T-helper 1 cell (primary cell): ENCODE data around the gene MYO19.
A peak's percentile ranks its signal among the peaks of the same experiment; 100 is the strongest.
"Not testable (repeated sequence)": the region's sequence is repeated elsewhere in the genome, so short reads cannot be mapped to it uniquely, and the experiment has no call there.

ENCODE experiments used
- DNase-seq, 5 donors: peaks; one replicate each; pipeline ENCODE4 v3.0.0-alpha.2; 2012 to 2020

MYO19 gene

DNA sequence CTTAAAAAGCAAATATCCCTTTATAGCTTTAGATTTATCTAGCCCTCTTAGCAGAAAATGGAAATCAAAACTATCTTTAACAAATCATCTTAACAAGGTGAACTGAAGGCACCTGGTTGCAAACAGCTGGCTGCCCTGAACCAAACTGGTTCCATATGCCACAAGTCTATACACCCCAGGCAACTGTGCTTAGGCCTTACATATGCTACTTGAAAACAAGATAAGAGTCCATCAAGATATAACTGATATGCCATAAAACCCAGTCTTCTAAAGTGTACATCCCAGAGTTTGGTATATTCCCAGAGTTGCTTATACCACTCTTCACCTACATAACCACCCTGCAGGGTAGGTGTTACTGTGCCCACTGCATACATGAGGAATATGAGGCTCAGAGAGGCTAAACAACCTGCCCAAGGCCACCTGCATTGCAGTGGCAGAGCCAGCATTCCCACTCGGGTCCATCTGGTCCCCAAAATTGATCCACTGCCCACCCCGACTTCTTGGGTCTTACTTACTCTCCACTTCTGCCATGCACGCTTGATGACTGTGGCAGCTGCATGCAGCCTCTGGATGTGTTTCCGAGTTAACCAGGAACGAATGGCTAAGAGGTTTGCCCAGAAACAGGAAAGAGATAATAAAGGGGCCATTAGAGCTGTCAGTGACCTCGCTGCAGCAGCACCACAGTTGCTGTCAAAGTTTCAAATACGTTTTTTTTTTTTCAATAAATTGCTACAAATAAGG lies 35.9 kb downstream of the MYO19 start:
- no peak for DNase-seq

DNA sequence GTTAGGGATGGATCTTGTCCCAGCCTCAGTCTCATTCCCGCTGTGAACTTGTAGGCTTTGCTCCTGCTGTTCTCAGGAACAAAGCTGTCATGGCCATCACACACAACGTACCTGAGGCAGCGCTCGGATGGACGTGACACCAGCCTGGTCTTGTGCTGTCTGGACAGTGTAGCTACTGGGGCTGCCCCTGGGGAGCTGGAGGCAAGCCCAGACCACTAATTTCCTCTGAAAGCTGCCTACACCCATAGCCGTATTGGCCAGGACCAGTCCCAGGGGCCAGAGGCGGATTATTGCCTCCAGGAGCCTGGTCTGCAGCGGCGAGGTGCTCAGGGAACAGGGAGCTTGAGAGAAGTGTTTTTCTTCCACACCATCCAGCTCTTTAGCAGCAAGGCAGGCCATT lies 36.5 kb downstream of the MYO19 start:
- DNase-seq: no peak

GRCh38 chr17:36496018-36496789 lies 38.5 kb downstream of the MYO19 start:
- DNase-seq: no peak

- no peak for DNase-seq
Observed at GRCh38 chr17:36495076-36495578, 39.5 kb downstream of the MYO19 start.

DNA sequence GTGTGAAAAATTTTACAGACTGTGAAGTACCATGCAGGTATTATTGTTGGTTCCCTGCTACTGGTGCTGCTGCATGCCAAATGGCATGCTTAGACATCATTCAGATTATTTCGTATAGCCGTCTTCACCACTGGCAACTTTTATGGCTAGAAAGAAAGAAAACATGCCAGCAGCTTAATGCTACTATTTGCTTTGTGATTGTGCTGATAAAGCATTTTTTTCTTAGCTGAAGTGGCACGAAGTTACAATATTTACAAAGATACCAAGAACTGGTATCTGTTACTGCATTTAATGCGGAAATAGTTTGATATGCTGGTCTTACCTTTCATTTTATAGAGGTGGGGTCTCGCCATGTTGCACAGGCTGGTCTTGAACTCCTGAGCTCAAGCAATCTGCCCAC lies 40.0 kb downstream of the MYO19 start:
- no peak for DNase-seq

- DNase-seq: no peak
Observed at GRCh38 chr17:36493956-36494355, 40.7 kb downstream of the MYO19 start.

DNA sequence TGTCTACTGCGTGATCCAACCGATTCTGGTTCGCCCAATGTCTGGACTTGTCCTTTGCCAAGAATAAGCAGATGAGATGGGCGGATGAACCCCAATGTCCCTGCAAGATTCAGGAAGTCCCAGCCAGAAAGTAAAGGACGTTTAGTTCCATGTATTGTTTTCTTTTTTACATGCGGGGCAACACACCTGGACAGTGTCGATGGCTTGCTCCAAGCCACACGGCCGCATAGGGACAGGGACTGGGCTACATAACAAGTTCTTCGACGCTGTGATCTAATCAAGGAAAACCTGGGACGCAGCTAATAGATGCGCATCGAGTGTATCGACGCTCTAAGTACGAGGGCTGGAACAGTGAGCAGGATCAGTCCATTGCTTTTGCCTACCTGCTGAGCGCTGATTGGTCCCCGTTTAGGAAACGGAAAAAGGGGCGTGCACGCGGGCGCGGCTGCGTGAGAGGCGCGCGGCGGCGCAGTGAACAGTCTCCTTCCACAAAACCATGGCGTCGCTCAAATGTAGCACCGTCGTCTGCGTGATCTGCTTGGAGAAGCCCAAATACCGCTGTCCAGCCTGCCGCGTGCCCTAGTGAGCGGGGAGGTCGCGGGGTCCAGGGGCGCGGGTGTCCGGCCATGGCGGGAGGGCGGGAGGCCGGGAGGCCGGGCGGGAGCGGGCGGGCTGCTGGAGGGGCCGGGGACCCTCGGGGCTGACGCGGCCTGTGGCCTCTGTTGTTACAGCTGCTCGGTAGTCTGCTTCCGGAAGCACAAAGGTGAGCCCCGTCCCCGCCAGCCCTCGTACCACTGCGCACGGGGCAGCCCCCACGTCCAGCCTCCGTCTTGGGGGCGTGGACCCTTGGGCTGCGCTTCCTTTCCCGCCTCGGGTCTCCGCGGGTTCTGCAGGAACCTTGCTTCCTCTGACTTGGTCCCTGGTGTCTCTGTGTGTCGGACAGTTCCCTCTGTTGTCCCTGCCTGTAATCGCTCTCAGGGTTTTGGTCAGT lies 48.2 kb downstream of the MYO19 start, which contains the start of gene ZNHIT3:
Gene ZNHIT3, plus strand, starts transcription at position 478 of the 991 bp plus-strand sequence. Its CDS starts 19 bp downstream, at position 497.
- DNase-seq: peak; percentile 77 to 94 (median 86)

GRCh38 chr17:36485805-36486203 lies 48.9 kb downstream of the MYO19 start:
- no peak for DNase-seq

DNA sequence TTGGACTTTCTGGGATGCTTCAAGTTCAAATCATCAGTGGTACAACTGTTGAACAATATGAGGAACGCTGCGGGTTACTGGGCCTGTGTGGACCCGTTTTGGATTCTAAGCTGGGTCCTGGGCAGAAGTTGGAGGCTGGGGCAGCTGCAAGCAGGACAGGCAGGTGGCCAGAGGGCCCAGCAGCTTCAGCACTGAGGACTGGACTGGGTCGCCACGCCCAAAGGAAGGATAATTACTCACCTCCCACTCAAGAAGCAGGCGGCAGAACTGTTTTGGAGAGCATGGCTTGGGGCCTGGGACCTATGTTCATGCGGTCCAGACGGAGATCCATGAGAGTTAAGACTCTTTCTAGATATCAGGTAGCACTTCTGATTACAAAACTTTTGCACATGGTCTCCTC lies 49.6 kb downstream of the MYO19 start:
- no peak for DNase-seq

- DNase-seq: not testable (repeated sequence)
Observed at GRCh38 chr17:36484021-36484420, 50.6 kb downstream of the MYO19 start.

DNA sequence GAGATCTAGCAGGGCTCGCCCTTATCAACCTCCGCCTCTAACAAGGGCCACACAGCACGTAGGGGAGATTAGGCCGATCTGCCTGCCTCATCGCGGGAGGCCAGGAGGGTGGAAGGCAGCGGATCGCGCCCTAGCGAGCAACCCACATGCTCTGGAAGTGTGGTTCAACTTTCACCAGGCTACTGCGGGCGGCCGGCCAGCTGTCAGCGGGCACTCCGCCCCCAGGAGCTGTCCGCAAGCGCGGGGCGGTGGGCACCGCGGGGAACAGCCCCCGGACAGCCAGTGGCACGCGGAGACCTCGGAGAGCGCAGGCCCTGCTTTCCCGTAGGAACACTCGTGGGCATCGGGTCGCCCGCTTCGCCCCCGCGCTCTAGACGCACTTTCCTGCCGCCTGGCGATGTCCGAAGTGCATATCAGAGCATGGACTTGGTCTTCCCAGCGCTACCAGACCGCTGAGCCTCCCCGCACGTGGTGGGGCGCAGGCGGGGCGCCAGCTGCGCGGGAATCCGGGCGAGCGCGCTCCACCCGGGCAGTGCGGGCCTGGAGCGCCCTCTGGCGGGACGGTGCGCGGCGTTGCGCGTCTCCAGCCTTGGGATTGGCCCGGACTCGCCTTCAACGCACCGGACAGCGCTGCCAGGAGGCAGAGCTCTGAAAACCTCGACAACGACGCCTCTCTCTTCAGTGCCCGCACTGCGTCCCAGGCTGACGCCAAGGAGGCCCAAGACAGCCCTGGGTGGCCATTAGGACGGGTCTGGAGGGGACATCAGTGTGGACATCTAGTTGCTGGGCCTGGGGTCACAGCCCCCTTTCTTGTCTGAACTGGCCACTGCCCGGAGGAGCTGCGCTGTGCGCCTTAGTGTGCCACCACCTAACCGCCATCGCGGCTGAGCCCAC lies 51.8 kb downstream of the MYO19 start:
- DNase-seq: peak; percentile 50 to 76 (median 63)

GRCh38 chr17:36481829-36482228 lies 52.8 kb downstream of the MYO19 start:
- DNase-seq: no peak

DNA sequence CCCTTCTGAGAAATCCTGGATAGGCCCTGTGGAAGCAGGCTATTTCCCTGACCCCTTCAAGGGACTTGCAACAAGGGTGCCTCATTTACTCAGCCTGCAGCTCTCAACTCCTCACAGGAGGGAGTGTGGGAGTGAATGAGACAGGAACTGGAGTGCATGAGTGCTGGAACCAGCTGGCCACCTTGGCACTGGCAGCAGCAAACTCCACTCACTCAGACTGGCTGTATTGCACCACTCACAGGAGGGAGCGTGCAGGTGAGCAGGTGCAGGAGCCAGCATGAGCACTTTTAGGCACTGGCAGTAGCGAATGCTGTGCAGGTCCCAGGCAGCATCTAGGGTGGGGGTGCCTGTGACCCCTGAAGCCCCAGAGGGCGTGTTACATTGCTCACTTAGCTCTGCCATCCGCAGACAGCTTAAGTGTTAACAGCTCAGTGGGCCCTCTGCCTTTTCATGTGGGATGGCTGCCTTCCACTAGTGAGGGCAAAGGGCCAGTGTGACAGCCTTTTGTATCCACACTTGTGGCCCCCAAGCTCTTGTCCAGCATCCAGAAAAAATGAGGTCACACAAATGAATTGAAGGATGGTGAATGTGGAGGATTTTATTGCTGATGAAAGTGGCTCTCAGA lies 59.2 kb downstream of the MYO19 start:
- DNase-seq: no peak

DNA sequence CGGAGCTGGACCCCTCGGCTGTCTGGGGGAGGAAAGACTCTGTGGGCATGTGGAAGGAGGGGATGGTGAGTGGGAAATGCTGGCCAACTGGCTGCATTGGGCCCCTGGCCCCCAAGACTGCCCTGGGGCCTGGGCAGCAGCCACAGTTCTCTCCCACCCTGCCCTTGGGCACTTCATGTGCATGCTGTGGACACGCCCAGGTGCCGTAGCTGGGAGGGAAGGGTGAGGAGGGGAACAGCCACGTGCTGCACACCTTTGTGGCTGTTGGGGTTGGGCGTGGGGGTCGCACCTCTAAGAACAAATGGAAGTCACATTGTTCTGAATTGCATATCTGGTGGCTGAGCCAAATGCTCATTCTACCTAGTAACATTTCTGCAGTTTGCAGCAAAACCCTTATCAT lies 60.1 kb downstream of the MYO19 start:
- no peak for DNase-seq

GRCh38 chr17:36470499-36470898 lies 64.2 kb downstream of the MYO19 start:
- DNase-seq: no peak

DNA sequence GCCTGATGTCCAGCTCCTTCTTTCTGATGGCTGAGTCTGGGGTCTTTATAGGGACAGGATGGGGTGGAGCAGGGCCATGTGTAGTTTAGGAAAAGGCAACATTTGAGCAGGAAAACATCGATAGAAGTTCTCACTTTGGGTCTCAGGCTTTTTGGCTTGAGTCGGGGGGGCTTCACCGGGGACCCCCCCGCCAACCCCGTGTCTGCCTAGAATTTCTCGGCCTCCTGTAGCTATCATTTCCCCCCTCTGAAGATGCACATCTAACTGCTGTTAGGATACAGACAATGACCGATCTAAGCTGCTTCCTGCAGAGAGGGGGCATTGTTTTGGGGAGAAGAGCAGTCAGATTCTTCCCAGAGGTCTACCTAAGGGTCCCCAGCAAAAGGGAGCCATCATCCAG lies 64.9 kb downstream of the MYO19 start:
- no peak for DNase-seq

DNA sequence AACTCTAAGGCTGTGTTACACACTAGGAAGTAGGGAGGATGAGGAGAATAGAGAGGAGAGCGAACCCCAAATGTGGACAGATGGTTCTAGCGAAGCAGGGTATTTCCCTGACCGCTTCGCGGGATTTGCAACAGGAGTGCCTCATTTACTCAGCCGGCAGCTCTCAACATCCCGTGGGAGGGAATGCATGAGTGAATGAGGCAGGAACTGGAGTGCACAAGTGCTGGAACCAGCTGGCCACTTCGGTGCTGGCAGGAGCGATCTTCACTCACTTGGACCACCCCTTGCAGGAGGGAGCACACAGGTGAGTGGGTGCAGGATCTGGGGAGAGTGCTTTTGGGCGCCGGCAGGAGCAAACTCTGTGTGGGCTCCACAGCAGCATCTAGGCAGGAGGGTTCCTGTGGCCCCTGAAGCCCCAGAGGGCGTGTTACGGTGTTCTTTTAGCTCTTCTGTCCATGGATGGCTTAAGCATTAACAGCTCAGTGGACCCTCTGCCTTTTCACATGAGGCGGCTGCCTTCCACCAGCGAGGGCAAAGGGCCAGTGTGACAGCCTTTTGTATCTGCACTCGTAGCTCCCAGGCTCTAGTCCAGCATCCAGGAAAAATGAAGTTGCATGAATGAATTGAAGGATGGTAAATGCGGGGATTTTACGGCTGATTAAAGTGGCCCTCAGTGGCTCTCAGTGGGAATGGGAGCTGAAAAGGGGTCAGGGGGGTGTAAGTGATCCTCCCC lies 65.6 kb downstream of the MYO19 start:
- no peak for DNase-seq

DNA sequence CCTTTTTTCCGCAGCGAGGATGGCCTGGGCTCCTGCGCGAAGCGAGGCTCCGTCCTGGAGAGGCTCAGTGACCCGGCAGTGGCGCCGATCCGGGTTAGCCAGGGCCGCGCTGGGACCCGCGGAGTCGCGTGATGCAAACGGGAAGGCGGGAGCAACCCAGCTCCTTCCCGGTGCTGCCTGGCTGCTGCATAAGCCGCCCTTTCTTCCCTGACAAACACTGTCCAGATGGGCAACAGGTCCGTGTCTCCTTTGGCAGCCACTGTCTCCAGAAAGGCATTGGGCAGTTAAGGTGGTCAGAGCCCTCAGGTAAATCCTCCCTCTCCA lies 69.9 kb downstream of the MYO19 start:
- no peak for DNase-seq

DNA sequence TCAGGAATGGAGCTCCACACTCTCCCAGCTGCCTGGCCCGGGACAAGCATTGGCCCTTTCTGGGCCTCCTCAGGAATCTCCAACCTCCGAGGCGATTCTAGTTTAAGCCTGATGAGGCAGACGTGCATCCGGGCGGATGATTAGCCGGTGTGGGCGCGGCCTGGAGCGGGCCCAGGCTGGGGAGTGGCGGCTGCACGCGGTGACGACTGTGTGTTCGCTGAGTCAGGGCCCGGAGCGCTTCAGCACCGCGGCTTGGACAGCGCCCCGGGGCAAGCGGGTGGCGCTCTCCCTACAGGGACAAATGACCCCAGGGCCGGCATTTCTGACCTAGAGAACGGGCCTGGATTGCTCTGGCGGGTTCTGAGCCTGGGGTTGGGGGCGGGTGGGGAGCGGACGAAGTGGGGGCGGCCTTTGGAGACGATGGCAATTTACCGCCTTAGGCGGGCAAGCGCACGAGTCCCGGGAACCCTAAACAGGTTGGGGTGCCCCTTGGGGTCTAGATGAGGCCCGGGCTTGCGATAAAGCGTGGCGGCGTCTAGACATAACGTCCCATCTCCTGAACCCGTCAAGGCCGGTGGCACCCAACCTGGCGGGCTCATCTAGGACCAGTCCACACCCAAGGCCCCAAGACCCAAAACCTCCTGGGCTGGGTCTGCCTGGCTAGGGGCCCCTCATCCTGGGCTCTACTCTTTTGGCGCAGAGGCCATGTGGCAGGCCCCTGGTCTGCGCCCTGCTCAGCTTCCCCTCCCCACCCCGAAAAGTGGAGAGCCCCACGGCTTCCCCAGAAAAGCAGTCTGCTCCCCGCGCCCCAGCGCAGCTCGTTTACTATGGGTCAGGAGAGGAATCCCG lies 70.5 kb downstream of the MYO19 start:
- DNase-seq: peak in 2 of 5 donors; percentile 13 to 53
